ENCODE measurements around the gene IGFBP3. TPM values are rescaled to one million over a fixed set of nuclear protein-coding genes. Genes with fewer than 3 reads are reported as not detected.

IGFBP3 gene
- total RNA-seq, 1 donor from 2014 or later: 734 TPM

GRCh38 chr7:45873355-45873754 lies 47.7 kb downstream of the IGFBP3 start:
- DNase-seq (ENCODE audit: low spot score): no peak

- no peak for DNase-seq (ENCODE audit: low spot score)
These were observed 48.1 kb downstream of the IGFBP3 start, which contains the start of gene CCDC201 for GRCh38 chr7:45873035-45873354. CCDC201 (minus strand) TSS chr7:45873082; CDS start chr7:45873007, 75 bp downstream.

- no peak for DNase-seq (ENCODE audit: low spot score)
These were observed 48.7 kb downstream of the IGFBP3 start for GRCh38 chr7:45872116-45873034.

- peak; percentile 46 for DNase-seq (ENCODE audit: low spot score)
These were observed 51.6 kb downstream of the IGFBP3 start for GRCh38 chr7:45869426-45869825.

GRCh38 chr7:45867471-45867870 lies 53.6 kb downstream of the IGFBP3 start:
- DNase-seq (ENCODE audit: low spot score): no peak

GRCh38 chr7:45865594-45866410 lies 55.3 kb downstream of the IGFBP3 start:
- DNase-seq (ENCODE audit: low spot score): no peak

- no peak for DNase-seq (ENCODE audit: low spot score)
These were observed 57.4 kb downstream of the IGFBP3 start for GRCh38 chr7:45863715-45864114.

Other genes starting within 250 kb of the IGFBP3 start
- 3.4 TPM for gene CCDC201, start 48.2 kb downstream of the IGFBP3 start, total RNA-seq (ENCODE audit: insufficient read depth, low replicate concordance)
- gene IGFBP1, start 32.8 kb downstream of the IGFBP3 start, total RNA-seq (ENCODE audit: insufficient read depth, low replicate concordance): not detected

Data from umbilical cord (tissue), 2 donors.